ENCODE measurements around the gene EFL1. TPM values are rescaled to one million over a fixed set of nuclear protein-coding genes. Genes with fewer than 3 reads are reported as not detected.

Gene EFL1
- total and polyA plus RNA-seq, 10 of the 15 experiments (the other 5 are each of a cell fraction or from before 2014, with no cell fraction given), result 6.2 to 42.3 (median 24.7) TPM

DNA sequence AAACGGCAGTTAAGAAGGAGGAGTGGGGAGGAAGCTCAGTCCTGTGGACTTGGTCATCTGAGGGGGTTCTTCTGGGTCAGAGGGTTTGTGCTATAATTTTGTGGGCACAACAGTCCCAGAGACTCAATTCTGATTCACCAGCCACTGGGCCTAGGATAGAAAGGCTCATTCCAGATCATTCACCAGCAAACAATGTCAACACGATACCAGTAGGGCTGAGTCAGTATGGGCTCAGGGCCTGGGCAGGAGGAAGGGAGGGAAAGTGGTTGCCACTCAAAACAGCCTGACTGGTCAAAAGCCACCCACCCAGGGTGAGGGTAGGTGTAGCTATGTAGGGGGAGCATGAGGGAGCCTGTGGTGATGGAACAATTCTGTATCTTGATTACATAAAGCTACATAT lies 129.8 kb downstream of the EFL1 start:
- no peak for ATAC-seq
- Histone ChIP-seq H3K27ac (ENCODE audit: control insufficient read depth, insufficient read depth) (no peak overlapping the region), H3K4me3 (no peak overlapping the region), H3K27me3 (replicated peaks in 1 of 2; ENCODE audit: control insufficient read depth in 2 of 2, insufficient read depth in 2 of 2, low read length in 1 of 2) (no peaks in the 10 kb centered on the region), H3K4me1 (ENCODE audit: control insufficient read depth, insufficient read depth, low read length) (peaks cover 7% of the 10 kb centered on the region; the same call in 1 of the 2 replicates), H3K9ac (ENCODE audit: control insufficient read depth, insufficient read depth, low read length) (no peak overlapping the region), H3K79me2 (ENCODE audit: control insufficient read depth, insufficient read depth, low read length) (no peaks in the 10 kb centered on the region), H3K36me3 (ENCODE audit: control insufficient read depth in 2 of 2, insufficient read depth in 2 of 2, low read length in 1 of 2) (peaks cover 2 to 3% of the 10 kb centered on the region in 2 experiments; a peak in 3 of 4 replicates), H4K20me1 (ENCODE audit: control insufficient read depth, insufficient read depth) (no peaks in the 10 kb centered on the region), H3K9me3 (replicated peaks; ENCODE audit: control insufficient read depth, insufficient read depth, low read length) (no peaks in the 10 kb centered on the region), H3K4me2 (ENCODE audit: control insufficient read depth, insufficient read depth) (no peak overlapping the region), H2AFZ (ENCODE audit: control insufficient read depth, low read depth, low read length) (no peak overlapping the region)
- WGBS (ENCODE audit: insufficient coverage, insufficient replicate concordance, low lambda C conversion rate, missing lambda C conversion rate), result 100% methylated on average over 2 of the region's 2 CpGs
- BruUV-seq (replicated peaks), result no TSS peak
- CTCF ChIA-PET, result no interaction called here
- POLR2A ChIA-PET, result no interaction called here
- no peak for DNase-seq (ENCODE audit: low read depth, low spot score)
- RAD21 ChIA-PET (ENCODE audit: unreplicated experiment), result no interaction called here
- in situ Hi-C loops (cut with MboI) (no loop called here), intact Hi-C loops (cut with micrococcal nuclease; ENCODE audit: unreplicated experiment) (no loop called here)
- SMC1A ChIA-PET (ENCODE audit: uncharacterized antibody, unreplicated experiment), result no interaction called here
- FAIRE-seq, result no peak
- TF ChIP-seq IKZF2 (IDR thresholded peaks at IDR 0.05) (no peak), MYB (IDR thresholded peaks at IDR 0.05; ENCODE audit: borderline replicate concordance, low read depth, low read length) (no peak), SP1 (IDR thresholded peaks at IDR 0.05; ENCODE audit: low read depth, low read length) (no peak), CUX1 (IDR thresholded peaks at IDR 0.05; ENCODE audit: insufficient replicate concordance, low read depth, low read length) (no peak), RUNX3 (IDR thresholded peaks at IDR 0.05; ENCODE audit: low read length) (no peak), CHD2 (IDR thresholded peaks at IDR 0.05; ENCODE audit: borderline replicate concordance, low read depth, low read length) (no peak), MTA2 (IDR thresholded peaks at IDR 0.05; ENCODE audit: low read depth) (no peak), ZNF687 (IDR thresholded peaks at IDR 0.05) (no peak), TAF1 (IDR thresholded peaks at IDR 0.05; ENCODE audit: borderline replicate concordance, low read depth, low read length) (no peak), ZNF217 (IDR thresholded peaks at IDR 0.05) (no peak)
- TF ChIP-seq, protein P1, sequence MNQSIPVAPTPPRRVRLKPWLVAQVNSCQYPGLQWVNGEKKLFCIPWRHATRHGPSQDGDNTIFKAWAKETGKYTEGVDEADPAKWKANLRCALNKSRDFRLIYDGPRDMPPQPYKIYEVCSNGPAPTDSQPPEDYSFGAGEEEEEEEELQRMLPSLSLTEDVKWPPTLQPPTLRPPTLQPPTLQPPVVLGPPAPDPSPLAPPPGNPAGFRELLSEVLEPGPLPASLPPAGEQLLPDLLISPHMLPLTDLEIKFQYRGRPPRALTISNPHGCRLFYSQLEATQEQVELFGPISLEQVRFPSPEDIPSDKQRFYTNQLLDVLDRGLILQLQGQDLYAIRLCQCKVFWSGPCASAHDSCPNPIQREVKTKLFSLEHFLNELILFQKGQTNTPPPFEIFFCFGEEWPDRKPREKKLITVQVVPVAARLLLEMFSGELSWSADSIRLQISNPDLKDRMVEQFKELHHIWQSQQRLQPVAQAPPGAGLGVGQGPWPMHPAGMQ (IDR thresholded peaks at IDR 0.05; ENCODE audit: borderline replicate concordance), result no peak

Measured in GM12878 (cell line).